Measurements from ENCODE around the gene NRXN3. TPM values are rescaled to one million over a fixed set of nuclear protein-coding genes. Genes with fewer than 3 reads are reported as not detected.
A peak's percentile ranks its signal among the peaks of the same experiment; 100 is the strongest.

Gene NRXN3
- polyA plus RNA-seq, 1 of the 3 experiments (the other 2 are of a cell fraction): 1.6 TPM

- CTCF ChIA-PET: no interaction called here
- 35% methylated on average over 4 of the region's 4 CpGs for whole genome bisulfite sequencing (ENCODE audit: low lambda C conversion rate)
- H2AFZ ChIP-seq (ENCODE audit: low read depth): no peak overlapping the region
Observed at GRCh38 chr14:79251278-79251677, 1081.1 kb downstream of the NRXN3 start.

DNA sequence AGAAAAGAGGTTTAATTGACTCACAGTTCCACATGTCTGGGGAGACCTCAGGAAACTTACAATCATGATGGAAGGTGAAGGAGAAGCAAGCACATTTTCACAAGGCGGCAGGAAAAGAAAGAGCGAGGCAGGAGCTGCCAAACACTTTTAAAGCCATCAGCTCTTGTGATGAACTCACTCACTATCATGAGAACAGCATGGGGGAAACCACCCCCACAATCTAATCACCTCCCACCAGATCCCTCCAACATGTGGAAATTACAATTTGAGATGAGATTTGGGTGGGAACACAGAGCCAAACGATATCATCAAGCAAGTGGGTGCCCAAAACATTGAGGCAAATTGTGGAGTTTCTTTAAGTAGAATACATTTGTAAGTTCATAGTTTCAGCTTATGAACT is 1083.4 kb downstream of the NRXN3 start:
- H3F3A ChIP-seq (replicated peaks; ENCODE audit: insufficient read depth): no peaks in the 10 kb centered on the region
- ChIA-PET CTCF (no interaction called here), POLR2A (no interaction called here)
- no peaks in the 10 kb centered on the region for H3K9me3 ChIP-seq
- H3K4me2 ChIP-seq: no peak overlapping the region
- H3K4me1 ChIP-seq (ENCODE audit: control insufficient read depth in 1 of 2, insufficient read depth in 2 of 2, low read depth in 1 of 2, low read length in 1 of 2): no peaks in the 10 kb centered on the region
- no peaks in the 10 kb centered on the region for H3K27me3 ChIP-seq (ENCODE audit: insufficient read depth)
- no peaks in the 10 kb centered on the region for H4K20me1 ChIP-seq (ENCODE audit: insufficient read depth)
- H3K27ac ChIP-seq (ENCODE audit: low read depth in 2 of 2, low read length in 1 of 2): peak overlapping the region in 1 of 2 experiments; percentile 47; a peak in 2 of 4 replicates
- no peak overlapping the region for H3K4me3 ChIP-seq (ENCODE audit: low read depth in 2 of 2, low read length in 1 of 2)
- H3K9ac ChIP-seq: no peak overlapping the region
- TF ChIP-seq USF2 (IDR thresholded peaks at IDR 0.05; ENCODE audit: borderline replicate concordance, low read depth, low read length) (no peak), CTCF (IDR thresholded peaks at IDR 0.05) (no peak), JUND (IDR thresholded peaks at IDR 0.05) (no peak), FOXJ3 (CRISPR knock-in tag; IDR thresholded peaks at IDR 0.05) (no peak), IRF3 (IDR thresholded peaks at IDR 0.05; ENCODE audit: low read depth, low read length) (no peak), FOSL2 (IDR thresholded peaks at IDR 0.05; ENCODE audit: borderline replicate concordance, low read depth) (no peak), NRF1 (IDR thresholded peaks at IDR 0.05; ENCODE audit: low read depth, low read length) (no peak), YY1 (IDR thresholded peaks at IDR 0.05; ENCODE audit: low read depth) (no peak), TAF1 (IDR thresholded peaks at IDR 0.05; ENCODE audit: borderline replicate concordance, low read depth, low read length) (no peak), RXRA (IDR thresholded peaks at IDR 0.05; ENCODE audit: borderline replicate concordance, low read depth) (no peak), RCOR1 (IDR thresholded peaks at IDR 0.05; ENCODE audit: low read length) (no peak), RFX5 (IDR thresholded peaks at IDR 0.05; ENCODE audit: low read length) (no peak), SIN3A (IDR thresholded peaks at IDR 0.05; ENCODE audit: borderline replicate concordance, low read depth, low read length) (no peak), TEAD4 (IDR thresholded peaks at IDR 0.05; ENCODE audit: borderline replicate concordance, insufficient read depth) (no peak), RAD21 (IDR thresholded peaks at IDR 0.05; ENCODE audit: low read length) (no peak), EP300 (IDR thresholded peaks at IDR 0.05; ENCODE audit: borderline replicate concordance in 1 of 2, low read depth in 1 of 2, low read length in 1 of 2) (no peak)
- TF ChIP-seq, protein P1, sequence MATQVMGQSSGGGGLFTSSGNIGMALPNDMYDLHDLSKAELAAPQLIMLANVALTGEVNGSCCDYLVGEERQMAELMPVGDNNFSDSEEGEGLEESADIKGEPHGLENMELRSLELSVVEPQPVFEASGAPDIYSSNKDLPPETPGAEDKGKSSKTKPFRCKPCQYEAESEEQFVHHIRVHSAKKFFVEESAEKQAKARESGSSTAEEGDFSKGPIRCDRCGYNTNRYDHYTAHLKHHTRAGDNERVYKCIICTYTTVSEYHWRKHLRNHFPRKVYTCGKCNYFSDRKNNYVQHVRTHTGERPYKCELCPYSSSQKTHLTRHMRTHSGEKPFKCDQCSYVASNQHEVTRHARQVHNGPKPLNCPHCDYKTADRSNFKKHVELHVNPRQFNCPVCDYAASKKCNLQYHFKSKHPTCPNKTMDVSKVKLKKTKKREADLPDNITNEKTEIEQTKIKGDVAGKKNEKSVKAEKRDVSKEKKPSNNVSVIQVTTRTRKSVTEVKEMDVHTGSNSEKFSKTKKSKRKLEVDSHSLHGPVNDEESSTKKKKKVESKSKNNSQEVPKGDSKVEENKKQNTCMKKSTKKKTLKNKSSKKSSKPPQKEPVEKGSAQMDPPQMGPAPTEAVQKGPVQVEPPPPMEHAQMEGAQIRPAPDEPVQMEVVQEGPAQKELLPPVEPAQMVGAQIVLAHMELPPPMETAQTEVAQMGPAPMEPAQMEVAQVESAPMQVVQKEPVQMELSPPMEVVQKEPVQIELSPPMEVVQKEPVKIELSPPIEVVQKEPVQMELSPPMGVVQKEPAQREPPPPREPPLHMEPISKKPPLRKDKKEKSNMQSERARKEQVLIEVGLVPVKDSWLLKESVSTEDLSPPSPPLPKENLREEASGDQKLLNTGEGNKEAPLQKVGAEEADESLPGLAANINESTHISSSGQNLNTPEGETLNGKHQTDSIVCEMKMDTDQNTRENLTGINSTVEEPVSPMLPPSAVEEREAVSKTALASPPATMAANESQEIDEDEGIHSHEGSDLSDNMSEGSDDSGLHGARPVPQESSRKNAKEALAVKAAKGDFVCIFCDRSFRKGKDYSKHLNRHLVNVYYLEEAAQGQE (IDR thresholded peaks at IDR 0.05; ENCODE audit: low read depth, low read length): no peak
- TF ChIP-seq, protein P2, sequence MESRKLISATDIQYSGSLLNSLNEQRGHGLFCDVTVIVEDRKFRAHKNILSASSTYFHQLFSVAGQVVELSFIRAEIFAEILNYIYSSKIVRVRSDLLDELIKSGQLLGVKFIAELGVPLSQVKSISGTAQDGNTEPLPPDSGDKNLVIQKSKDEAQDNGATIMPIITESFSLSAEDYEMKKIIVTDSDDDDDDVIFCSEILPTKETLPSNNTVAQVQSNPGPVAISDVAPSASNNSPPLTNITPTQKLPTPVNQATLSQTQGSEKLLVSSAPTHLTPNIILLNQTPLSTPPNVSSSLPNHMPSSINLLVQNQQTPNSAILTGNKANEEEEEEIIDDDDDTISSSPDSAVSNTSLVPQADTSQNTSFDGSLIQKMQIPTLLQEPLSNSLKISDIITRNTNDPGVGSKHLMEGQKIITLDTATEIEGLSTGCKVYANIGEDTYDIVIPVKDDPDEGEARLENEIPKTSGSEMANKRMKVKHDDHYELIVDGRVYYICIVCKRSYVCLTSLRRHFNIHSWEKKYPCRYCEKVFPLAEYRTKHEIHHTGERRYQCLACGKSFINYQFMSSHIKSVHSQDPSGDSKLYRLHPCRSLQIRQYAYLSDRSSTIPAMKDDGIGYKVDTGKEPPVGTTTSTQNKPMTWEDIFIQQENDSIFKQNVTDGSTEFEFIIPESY (IDR thresholded peaks at IDR 0.05; ENCODE audit: borderline replicate concordance, low read depth): no peak
- H3K79me2 ChIP-seq (ENCODE audit: insufficient read depth): no peaks in the 10 kb centered on the region
- 47% methylated on average over 3 of the region's 3 CpGs for WGBS (ENCODE audit: low lambda C conversion rate)
- no peaks in the 10 kb centered on the region for H3K9me2 ChIP-seq
- no peak for DNase-seq
- no peaks in the 10 kb centered on the region for H3K36me3 ChIP-seq (replicated peaks in 1 of 2; ENCODE audit: control insufficient read depth in 1 of 2, insufficient read depth in 2 of 2, low read length in 1 of 2)
- H2AFZ ChIP-seq (ENCODE audit: low read depth): no peak overlapping the region

More at GRCh38 chr14:79251278-79251677, 1081.1 kb downstream of the NRXN3 start:
- H3K9ac ChIP-seq: no peak overlapping the region
- H3K9me3 ChIP-seq: no peaks in the 10 kb centered on the region
- no peaks in the 10 kb centered on the region for H3K27me3 ChIP-seq (ENCODE audit: insufficient read depth)
- H3K4me3 ChIP-seq (ENCODE audit: low read depth in 2 of 2, low read length in 1 of 2): no peak overlapping the region
- H3K36me3 ChIP-seq (replicated peaks in 1 of 2; ENCODE audit: control insufficient read depth in 1 of 2, insufficient read depth in 2 of 2, low read length in 1 of 2): no peaks in the 10 kb centered on the region
- H3F3A ChIP-seq (replicated peaks; ENCODE audit: insufficient read depth): no peaks in the 10 kb centered on the region
- no peak for TF ChIP-seq EP300 (IDR thresholded peaks at IDR 0.05; ENCODE audit: borderline replicate concordance in 1 of 2, low read depth in 1 of 2, low read length in 1 of 2)
- DNase-seq: no peak
- no peak overlapping the region for H3K4me2 ChIP-seq
- H3K9me2 ChIP-seq: no peaks in the 10 kb centered on the region
- no peaks in the 10 kb centered on the region for H3K79me2 ChIP-seq (ENCODE audit: insufficient read depth)
- H4K20me1 ChIP-seq (ENCODE audit: insufficient read depth): no peaks in the 10 kb centered on the region
- H3K27ac ChIP-seq (ENCODE audit: low read depth in 2 of 2, low read length in 1 of 2): no peak overlapping the region
- POLR2A ChIA-PET: no interaction called here
- H3K4me1 ChIP-seq (ENCODE audit: control insufficient read depth in 1 of 2, insufficient read depth in 2 of 2, low read depth in 1 of 2, low read length in 1 of 2): no peaks in the 10 kb centered on the region

Data from SK-N-SH (cell line).